ENCODE measurements around the gene HOXA9.

The HOXA9 gene

GRCh38 chr7:27153526-27153925 lies 11.8 kb downstream of the HOXA9 start:
- no peak for DNase-seq (ENCODE audit: low read depth, low spot score)

- DNase-seq (ENCODE audit: low read depth, low spot score) = no peak
Observed at GRCh38 chr7:27152816-27153442, 12.4 kb downstream of the HOXA9 start.

GRCh38 chr7:27151931-27152815 lies 13.2 kb downstream of the HOXA9 start, which contains the start of gene HOXA3:
HOXA3 (minus strand) TSS chr7:27152583; CDS start chr7:27110640, 41,943 bp downstream.
- no peak for DNase-seq (ENCODE audit: low read depth, low spot score)

- no peak for DNase-seq (ENCODE audit: low read depth, low spot score)
Observed at GRCh38 chr7:27151341-27151930, 13.9 kb downstream of the HOXA9 start.

- no peak for DNase-seq (ENCODE audit: low read depth, low spot score)
Observed at GRCh38 chr7:27150568-27151340, 14.6 kb downstream of the HOXA9 start.

GRCh38 chr7:27149842-27150567 lies 15.3 kb downstream of the HOXA9 start:
- no peak for DNase-seq (ENCODE audit: low read depth, low spot score)

- DNase-seq (ENCODE audit: low read depth, low spot score) = no peak
Observed at GRCh38 chr7:27148756-27149641, 16.3 kb downstream of the HOXA9 start.

- no peak for DNase-seq (ENCODE audit: low read depth, low spot score)
Observed at GRCh38 chr7:27148031-27148755, 17.1 kb downstream of the HOXA9 start.

GRCh38 chr7:27147199-27148030 lies 17.9 kb downstream of the HOXA9 start, which contains the start of gene HOXA6:
HOXA6 (minus strand) TSS chr7:27147774; CDS start chr7:27147749, 25 bp downstream.
- no peak for DNase-seq (ENCODE audit: low read depth, low spot score)

GRCh38 chr7:27146491-27147198 lies 18.7 kb downstream of the HOXA9 start:
- DNase-seq (ENCODE audit: low read depth, low spot score) = no peak

GRCh38 chr7:27145914-27146412 lies 19.4 kb downstream of the HOXA9 start:
- DNase-seq (ENCODE audit: low read depth, low spot score) = no peak

GRCh38 chr7:27145165-27145913 lies 20.0 kb downstream of the HOXA9 start:
- DNase-seq (ENCODE audit: low read depth, low spot score) = no peak

GRCh38 chr7:27144781-27145164 lies 20.6 kb downstream of the HOXA9 start:
- no peak for DNase-seq (ENCODE audit: low read depth, low spot score)

- no peak for DNase-seq (ENCODE audit: low read depth, low spot score)
Observed at GRCh38 chr7:27143950-27144780, 21.2 kb downstream of the HOXA9 start.

- DNase-seq (ENCODE audit: low read depth, low spot score) = peak; percentile 64
Observed at GRCh38 chr7:27143023-27143949, 22.1 kb downstream of the HOXA9 start, which contains the start of gene HOXA5. HOXA5 (minus strand) TSS chr7:27143681; CDS start chr7:27143607, 74 bp downstream.

Measured in iPS DF 19.7 (cell line).